OCI-LY7 (cell line): Measurements from ENCODE around the gene PNLDC1.

ENCODE experiments used
- CTCF ChIP-seq: fragments of 200-600 bp; sonication (generic); conservative IDR thresholded peaks from 2 replicates; pipeline ENCODE4 v1.5.1; 2014; ENCODE audit warnings: mild to moderate bottlenecking, antibody characterized with exemption, low read length, moderate library complexity, mixed read lengths
- EZH2phosphoT487 ChIP-seq: fragments of 200-600 bp; sonication (generic); IDR thresholded peaks from 2 replicates; pipeline ENCODE4 v1.6.1; 2018; ENCODE audit warnings: low read depth, borderline replicate concordance, mild to moderate bottlenecking, mixed run types, antibody characterized with exemption, low read length, moderate library complexity, mixed read lengths

- TF ChIP-seq CTCF: no peak
- no peak for TF ChIP-seq EZH2phosphoT487
These were observed 18.1 kb downstream of the PNLDC1 start for GRCh38 chr6:159817951-159818739.
